Activated naive CD8-positive, alpha-beta T cell treated with anti-CD3 and anti-CD28 coated beads for 36 hours (primary cell): ENCODE measurements around the gene SLITRK3. TPM values are rescaled to one million over a fixed set of nuclear protein-coding genes. Genes with fewer than 3 reads are reported as not detected.
"Not testable (repeated sequence)": the region's sequence is repeated elsewhere in the genome, so short reads cannot be mapped to it uniquely, and the experiment has no call there.

ENCODE experiments used
- DNase-seq: peaks from one replicate; pipeline ENCODE4 v3.0.0; 2021
- H3K27ac Mint-ChIP-seq: one replicate; pipeline ENCODE4 v1.8.0; 2022; ENCODE audit warnings: mild to moderate bottlenecking, moderate library complexity, mixed read lengths
- H3K27me3 Mint-ChIP-seq: one replicate; pipeline ENCODE4 v1.8.0; 2022; ENCODE audit warnings: mild to moderate bottlenecking, mixed read lengths
- H3K36me3 Mint-ChIP-seq: one replicate; pipeline ENCODE4 v1.8.0; 2021; ENCODE audit warnings: mild to moderate bottlenecking, mixed read lengths
- H3K4me1 Mint-ChIP-seq: one replicate; pipeline ENCODE4 v1.8.0; 2021; ENCODE audit warnings: mixed read lengths
- H3K4me3 Mint-ChIP-seq: one replicate; pipeline ENCODE4 v1.8.0; 2022; ENCODE audit warnings: mild to moderate bottlenecking, moderate library complexity, mixed read lengths
- H3K9me3 Mint-ChIP-seq: one replicate; pipeline ENCODE4 v1.8.0; 2022; ENCODE audit warnings: mixed read lengths
- total RNA-seq, 2 experiments: library from RNA; stranded (reverse); gene quantifications; one replicate each; pipeline ENCODE4 v1.2.3, GENCODE V29; 2021

Gene SLITRK3
- total RNA-seq, 2 experiments from 2014 or later = not detected

- no peak for DNase-seq
- H3K4me3 Mint-ChIP-seq = no peak overlapping the region
- no peaks in the 10 kb centered on the region for H3K4me1 Mint-ChIP-seq
- H3K9me3 Mint-ChIP-seq = peaks cover 2% of the 10 kb centered on the region
- H3K27ac Mint-ChIP-seq = no peak overlapping the region
- H3K27me3 Mint-ChIP-seq = no peaks in the 10 kb centered on the region
- H3K36me3 Mint-ChIP-seq = no peaks in the 10 kb centered on the region
Measured at GRCh38 chr3:165158011-165158410, 38.2 kb downstream of the SLITRK3 start.

GRCh38 chr3:165156757-165157420 lies 39.3 kb downstream of the SLITRK3 start:
- Mint-ChIP-seq H3K4me3 (no peak overlapping the region), H3K9me3 (peaks cover 2% of the 10 kb centered on the region), H3K27me3 (no peaks in the 10 kb centered on the region), H3K4me1 (no peaks in the 10 kb centered on the region), H3K27ac (no peak overlapping the region), H3K36me3 (no peaks in the 10 kb centered on the region)
- DNase-seq = no peak

- Mint-ChIP-seq H3K4me3 (no peak overlapping the region), H3K27me3 (no peaks in the 10 kb centered on the region), H3K9me3 (peaks cover 3% of the 10 kb centered on the region), H3K36me3 (no peaks in the 10 kb centered on the region), H3K27ac (no peak overlapping the region), H3K4me1 (no peaks in the 10 kb centered on the region)
- no peak for DNase-seq
Measured at GRCh38 chr3:165148876-165149441, 47.2 kb downstream of the SLITRK3 start.

- Mint-ChIP-seq H3K4me1 (no peaks in the 10 kb centered on the region), H3K9me3 (no peaks in the 10 kb centered on the region), H3K27me3 (no peaks in the 10 kb centered on the region), H3K36me3 (no peaks in the 10 kb centered on the region), H3K4me3 (no peak overlapping the region), H3K27ac (no peak overlapping the region)
- DNase-seq = no peak
Measured at GRCh38 chr3:165144271-165144670, 51.9 kb downstream of the SLITRK3 start.

DNA sequence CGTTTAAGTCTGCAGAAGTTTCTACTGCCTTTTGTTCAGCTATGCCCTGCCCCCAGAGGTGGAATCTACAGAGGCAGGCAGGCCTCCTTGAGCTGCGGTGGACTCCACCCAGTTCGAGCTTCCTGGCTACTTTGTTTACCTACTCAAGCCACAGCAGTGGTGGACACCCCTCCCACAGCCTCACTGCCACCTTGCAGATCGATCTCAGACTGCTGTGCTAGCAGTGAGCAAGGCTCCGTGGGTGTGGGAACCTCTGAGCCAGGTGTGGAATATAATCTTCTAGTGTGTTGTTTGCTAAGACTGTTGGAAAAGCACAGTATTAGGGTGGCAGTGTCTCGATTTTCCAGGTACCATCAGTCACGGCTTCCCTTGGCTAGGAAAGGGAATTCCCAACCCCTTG lies 56.3 kb downstream of the SLITRK3 start:
- H3K4me3 Mint-ChIP-seq, H3K9me3 Mint-ChIP-seq, DNase-seq, H3K36me3 Mint-ChIP-seq, H3K27ac Mint-ChIP-seq, H3K27me3 Mint-ChIP-seq, H3K4me1 Mint-ChIP-seq: not testable (repeated sequence)

Other genes starting within 250 kb of the SLITRK3 start
- not detected for gene SI, start 117.9 kb downstream of the SLITRK3 start, total RNA-seq